ENCODE data around the gene GAMT.

The GAMT gene

GRCh38 chr19:1434040-1434366 lies 32.7 kb upstream of the GAMT start:
- no peak overlapping the region for H3K4me3 ChIP-seq (ENCODE audit: low read depth, low read length)
- H3K36me3 ChIP-seq (replicated peaks): peaks cover 59% of the 10 kb centered on the region
- in situ Hi-C loops (cut with HindIII; ENCODE audit: low pct_ligation_motif_present, low sequenced_read_pairs): no loop called here
- H3K27ac ChIP-seq: no peak overlapping the region
- TF ChIP-seq, protein P1, sequence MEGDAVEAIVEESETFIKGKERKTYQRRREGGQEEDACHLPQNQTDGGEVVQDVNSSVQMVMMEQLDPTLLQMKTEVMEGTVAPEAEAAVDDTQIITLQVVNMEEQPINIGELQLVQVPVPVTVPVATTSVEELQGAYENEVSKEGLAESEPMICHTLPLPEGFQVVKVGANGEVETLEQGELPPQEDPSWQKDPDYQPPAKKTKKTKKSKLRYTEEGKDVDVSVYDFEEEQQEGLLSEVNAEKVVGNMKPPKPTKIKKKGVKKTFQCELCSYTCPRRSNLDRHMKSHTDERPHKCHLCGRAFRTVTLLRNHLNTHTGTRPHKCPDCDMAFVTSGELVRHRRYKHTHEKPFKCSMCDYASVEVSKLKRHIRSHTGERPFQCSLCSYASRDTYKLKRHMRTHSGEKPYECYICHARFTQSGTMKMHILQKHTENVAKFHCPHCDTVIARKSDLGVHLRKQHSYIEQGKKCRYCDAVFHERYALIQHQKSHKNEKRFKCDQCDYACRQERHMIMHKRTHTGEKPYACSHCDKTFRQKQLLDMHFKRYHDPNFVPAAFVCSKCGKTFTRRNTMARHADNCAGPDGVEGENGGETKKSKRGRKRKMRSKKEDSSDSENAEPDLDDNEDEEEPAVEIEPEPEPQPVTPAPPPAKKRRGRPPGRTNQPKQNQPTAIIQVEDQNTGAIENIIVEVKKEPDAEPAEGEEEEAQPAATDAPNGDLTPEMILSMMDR (IDR thresholded peaks at IDR 0.05; ENCODE audit: low read depth, low read length, missing control alignments): no peak
- DNase-seq: no peak
- H3K27me3 ChIP-seq (replicated peaks): no peaks in the 10 kb centered on the region

DNA sequence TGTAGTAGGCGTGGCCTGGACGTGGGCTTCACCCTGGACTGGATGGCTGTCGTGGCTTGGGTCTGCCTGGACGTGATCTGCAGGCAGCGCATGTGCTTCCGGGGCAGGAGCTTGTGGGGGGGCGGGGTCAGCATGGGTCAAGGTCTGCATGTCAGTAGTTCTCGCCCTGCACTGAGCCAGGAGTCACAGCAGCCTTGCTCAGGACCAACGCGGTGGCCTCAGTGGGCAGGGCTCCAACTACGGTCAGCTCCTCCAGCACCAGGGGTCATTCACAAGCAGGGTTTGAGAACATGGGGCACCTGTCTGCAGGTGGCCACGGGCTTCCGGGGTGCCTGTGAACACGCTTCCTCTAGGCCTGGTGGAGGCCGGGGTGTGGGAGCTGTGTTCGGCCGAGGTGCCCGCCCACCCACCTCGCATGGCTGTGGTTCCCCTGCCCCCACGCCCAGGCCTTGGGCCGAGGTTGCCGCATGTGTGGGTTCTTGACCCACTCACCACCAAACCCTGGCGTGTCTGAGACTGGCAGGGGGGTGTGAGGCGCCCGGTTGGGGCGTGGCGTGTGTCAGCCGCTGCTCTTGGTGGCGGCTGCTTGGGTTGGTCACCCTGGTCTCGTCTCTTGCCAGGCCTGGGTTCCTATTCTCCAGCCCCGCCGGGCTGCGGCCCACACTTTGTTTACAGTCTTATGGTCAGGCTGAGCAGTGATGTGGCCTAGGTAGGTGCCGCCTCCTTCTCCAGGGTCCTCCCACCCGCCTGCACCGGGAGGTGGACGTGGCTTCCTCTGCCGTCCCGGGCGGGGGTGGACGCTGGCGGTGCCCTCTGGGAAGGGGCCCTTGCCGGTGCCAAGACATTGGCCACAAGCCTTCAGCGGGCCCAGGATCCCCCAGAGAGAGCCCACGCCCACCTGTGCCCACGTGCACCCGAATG lies 32.0 kb upstream of the GAMT start:
- H3K4me3 ChIP-seq (ENCODE audit: low read depth, low read length): no peak overlapping the region
- H3K27ac ChIP-seq: no peak overlapping the region
- TF ChIP-seq, protein P1 (IDR thresholded peaks at IDR 0.05; ENCODE audit: low read depth, low read length, missing control alignments): no peak
- DNase-seq: no peak
- no peaks in the 10 kb centered on the region for H3K27me3 ChIP-seq (replicated peaks)
- peaks cover 63% of the 10 kb centered on the region for H3K36me3 ChIP-seq (replicated peaks)
- in situ Hi-C loops (cut with HindIII; ENCODE audit: low pct_ligation_motif_present, low sequenced_read_pairs): no loop called here

DNA sequence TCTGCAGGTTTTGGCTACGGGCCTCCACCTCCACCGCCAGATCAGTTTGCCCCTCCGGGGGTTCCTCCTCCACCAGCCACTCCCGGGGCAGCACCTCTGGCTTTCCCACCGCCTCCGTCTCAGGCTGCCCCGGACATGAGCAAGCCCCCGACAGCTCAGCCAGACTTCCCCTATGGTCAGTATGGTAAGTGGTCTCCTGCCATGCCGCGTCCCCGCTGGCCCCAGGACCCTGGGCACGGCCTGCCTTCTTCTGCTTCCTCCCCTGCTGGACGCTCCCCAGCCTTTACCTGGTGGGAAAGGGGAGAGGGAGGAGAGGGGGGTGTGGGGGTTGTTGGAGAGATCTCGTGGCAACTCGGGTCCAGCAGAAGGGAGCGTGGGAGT lies 31.2 kb upstream of the GAMT start:
- TF ChIP-seq, protein P1 (IDR thresholded peaks at IDR 0.05; ENCODE audit: low read depth, low read length, missing control alignments): no peak
- no peaks in the 10 kb centered on the region for H3K27me3 ChIP-seq (replicated peaks)
- H3K4me3 ChIP-seq (ENCODE audit: low read depth, low read length): no peak overlapping the region
- H3K27ac ChIP-seq: no peak overlapping the region
- H3K36me3 ChIP-seq (replicated peaks): peaks cover 69% of the 10 kb centered on the region
- DNase-seq: no peak
- in situ Hi-C loops (cut with HindIII; ENCODE audit: low pct_ligation_motif_present, low sequenced_read_pairs): no loop called here

DNA sequence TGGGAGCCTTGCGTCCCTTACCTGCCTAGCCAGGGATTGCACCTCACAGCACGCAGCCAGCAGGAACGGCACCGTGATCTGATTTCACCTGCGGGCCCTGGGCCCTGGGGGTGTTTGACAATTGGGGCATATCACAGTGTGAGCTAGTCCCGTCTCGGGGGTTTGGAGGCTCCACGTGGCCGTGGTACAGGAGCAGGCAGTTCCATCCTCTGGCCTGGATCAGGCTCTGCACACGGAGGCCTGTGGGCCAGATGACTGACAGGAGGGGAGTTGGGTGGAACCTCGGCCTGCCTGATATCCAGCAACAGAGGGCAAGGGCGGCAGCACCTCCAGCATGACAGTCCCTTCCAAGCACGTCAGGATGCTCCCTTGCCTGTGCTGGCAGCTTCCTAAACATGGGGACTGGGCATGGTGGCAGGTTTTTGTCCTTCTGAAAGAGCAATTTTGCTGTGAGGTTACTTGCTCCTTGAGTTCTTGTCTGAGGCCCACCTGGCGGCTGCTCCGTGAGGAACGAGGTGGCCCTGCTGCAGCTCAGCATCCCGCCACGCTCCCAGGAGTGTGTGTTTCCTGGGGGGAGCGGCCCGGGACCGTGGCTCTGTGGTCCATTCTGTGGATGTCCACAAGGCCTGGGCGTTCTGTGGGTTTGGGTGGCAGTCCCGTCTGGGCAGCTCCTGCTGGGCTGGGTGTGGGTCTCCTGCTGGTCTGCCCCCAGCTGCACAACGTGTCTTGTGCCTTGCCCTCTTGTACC lies 30.6 kb upstream of the GAMT start:
- TF ChIP-seq, protein P1 (IDR thresholded peaks at IDR 0.05; ENCODE audit: low read depth, low read length, missing control alignments): no peak
- Histone ChIP-seq H3K4me3 (ENCODE audit: low read depth, low read length) (no peak overlapping the region), H3K27ac (no peak overlapping the region)

GRCh38 chr19:1430246-1430645 lies 28.9 kb upstream of the GAMT start:
- Histone ChIP-seq H3K27ac (no peak overlapping the region), H3K36me3 (replicated peaks) (peaks cover 83% of the 10 kb centered on the region), H3K27me3 (replicated peaks) (no peaks in the 10 kb centered on the region), H3K4me3 (ENCODE audit: low read depth, low read length) (no peak overlapping the region)
- DNase-seq: no peak
- in situ Hi-C loops (cut with HindIII; ENCODE audit: low pct_ligation_motif_present, low sequenced_read_pairs): no loop called here
- TF ChIP-seq, protein P1 (IDR thresholded peaks at IDR 0.05; ENCODE audit: low read depth, low read length, missing control alignments): no peak

More for the DNA sequence above, 30.6 kb upstream of the GAMT start:
- in situ Hi-C loops (cut with HindIII; ENCODE audit: low pct_ligation_motif_present, low sequenced_read_pairs): no loop called here
- Histone ChIP-seq H3K36me3 (replicated peaks) (peaks cover 74% of the 10 kb centered on the region), H3K27me3 (replicated peaks) (no peaks in the 10 kb centered on the region)
- DNase-seq: no peak

All from brain microvascular endothelial cell (primary cell).